Ammon's horn (tissue), 1 donor: ENCODE data around the gene TSPAN7.

ENCODE experiments used
- DNase-seq: peaks from one replicate; pipeline ENCODE4 v3.0.0-alpha.2; 2016; ENCODE audit warnings: low spot score

TSPAN7 gene

GRCh38 chrX:38694394-38694793 is 133.1 kb downstream of the TSPAN7 start:
- no peak for DNase-seq

- DNase-seq = no peak
These were observed 136.1 kb downstream of the TSPAN7 start for GRCh38 chrX:38697461-38697860.

GRCh38 chrX:38699121-38699520 is 137.8 kb downstream of the TSPAN7 start:
- no peak for DNase-seq

GRCh38 chrX:38699696-38700095 is 138.4 kb downstream of the TSPAN7 start:
- no peak for DNase-seq

- DNase-seq = no peak
These were observed 139.7 kb downstream of the TSPAN7 start for GRCh38 chrX:38701073-38701472.

GRCh38 chrX:38704146-38704882 is 143.0 kb downstream of the TSPAN7 start:
- DNase-seq = no peak

GRCh38 chrX:38717871-38718270 is 156.5 kb downstream of the TSPAN7 start:
- no peak for DNase-seq

GRCh38 chrX:38718311-38718710 is 157.0 kb downstream of the TSPAN7 start:
- no peak for DNase-seq

- DNase-seq = no peak
These were observed 165.3 kb downstream of the TSPAN7 start for GRCh38 chrX:38726612-38727011.

- DNase-seq = no peak
These were observed 166.3 kb downstream of the TSPAN7 start for GRCh38 chrX:38727668-38728067.

GRCh38 chrX:38732866-38733265 is 171.5 kb downstream of the TSPAN7 start:
- DNase-seq = no peak
